GM19193 (cell line): Measurements from ENCODE around the gene LRCH1.

Experiments used
- POLR2A ChIP-seq: IDR thresholded peaks from 4 replicates; pipeline ENCODE4 v1.6.1; 2011; ENCODE audit not compliant: insufficient read depth, insufficient read length; ENCODE audit errors: extremely low read depth

The LRCH1 gene

GRCh38 chr13:46663206-46664037, 110.5 kb downstream of the LRCH1 start:
- TF ChIP-seq POLR2A = no peak

GRCh38 chr13:46664195-46664594, 111.2 kb downstream of the LRCH1 start:
- TF ChIP-seq POLR2A = no peak

GRCh38 chr13:46665248-46665632, 112.3 kb downstream of the LRCH1 start:
- no peak for TF ChIP-seq POLR2A

GRCh38 chr13:46665633-46666482, 112.9 kb downstream of the LRCH1 start:
- no peak for TF ChIP-seq POLR2A

- no peak for TF ChIP-seq POLR2A
Measured at GRCh38 chr13:46666727-46667456, 113.9 kb downstream of the LRCH1 start.

GRCh38 chr13:46667687-46668281, 114.8 kb downstream of the LRCH1 start:
- no peak for TF ChIP-seq POLR2A

GRCh38 chr13:46668302-46668720, 115.3 kb downstream of the LRCH1 start:
- no peak for TF ChIP-seq POLR2A

- TF ChIP-seq POLR2A = no peak
Measured at GRCh38 chr13:46668931-46669525, 116.1 kb downstream of the LRCH1 start.

GRCh38 chr13:46672338-46673090, 119.5 kb downstream of the LRCH1 start:
- no peak for TF ChIP-seq POLR2A

GRCh38 chr13:46675016-46675415, 122.0 kb downstream of the LRCH1 start:
- TF ChIP-seq POLR2A = no peak

GRCh38 chr13:46676378-46676725, 123.4 kb downstream of the LRCH1 start:
- no peak for TF ChIP-seq POLR2A

GRCh38 chr13:46679369-46680120, 126.6 kb downstream of the LRCH1 start:
- TF ChIP-seq POLR2A = no peak

GRCh38 chr13:46682015-46682414, 129.0 kb downstream of the LRCH1 start:
- no peak for TF ChIP-seq POLR2A
